ENCODE measurements around the gene NEK6. TPM values are rescaled to one million over a fixed set of nuclear protein-coding genes. Genes with fewer than 3 reads are reported as not detected.
A peak's percentile ranks its signal among the peaks of the same experiment; 100 is the strongest.

NEK6 gene
- total and polyA plus RNA-seq, 12 donors = 4.0 to 27.2 (median 15.1) TPM

DNA sequence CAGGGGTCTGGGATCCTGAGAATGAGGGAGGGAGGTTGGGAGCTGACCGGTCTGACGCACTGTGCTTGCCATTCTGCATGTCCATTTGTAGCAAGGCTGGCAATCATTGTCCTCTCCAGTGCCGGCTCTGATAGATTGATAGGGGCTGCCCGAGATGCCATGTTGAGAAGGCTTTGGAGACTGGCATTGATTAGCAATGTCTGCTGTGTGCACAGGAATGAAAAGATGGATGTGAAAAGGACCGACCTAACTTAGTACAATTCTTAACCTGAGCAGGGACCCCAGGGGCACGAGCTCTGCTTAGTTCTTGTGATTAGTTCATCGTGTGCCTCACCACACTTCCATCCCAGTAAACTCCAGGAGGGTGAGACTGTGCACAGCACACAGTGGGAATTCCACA lies 17.0 kb downstream of the NEK6 start:
- Histone ChIP-seq H3K27me3 (no peaks in the 10 kb centered on the region), H3K27ac (no peak overlapping the region), H3K4me3 (no peak overlapping the region), H3K9me3 (replicated peaks in 1 of 3) (no peaks in the 10 kb centered on the region), H3K36me3 (replicated peaks in 1 of 2) (no peaks in the 10 kb centered on the region), H3K4me1 (replicated peaks in 1 of 2) (peaks cover 6 to 19% of the 10 kb centered on the region in 2 donors)
- WGBS, 4 donors = 89 to 94% (median 90%) methylated on average over 7 of the region's 7 CpGs
- intact Hi-C loops (cut with DNase I) = no loop called here
- DNase-seq = no peak
- TF ChIP-seq, protein P1, sequence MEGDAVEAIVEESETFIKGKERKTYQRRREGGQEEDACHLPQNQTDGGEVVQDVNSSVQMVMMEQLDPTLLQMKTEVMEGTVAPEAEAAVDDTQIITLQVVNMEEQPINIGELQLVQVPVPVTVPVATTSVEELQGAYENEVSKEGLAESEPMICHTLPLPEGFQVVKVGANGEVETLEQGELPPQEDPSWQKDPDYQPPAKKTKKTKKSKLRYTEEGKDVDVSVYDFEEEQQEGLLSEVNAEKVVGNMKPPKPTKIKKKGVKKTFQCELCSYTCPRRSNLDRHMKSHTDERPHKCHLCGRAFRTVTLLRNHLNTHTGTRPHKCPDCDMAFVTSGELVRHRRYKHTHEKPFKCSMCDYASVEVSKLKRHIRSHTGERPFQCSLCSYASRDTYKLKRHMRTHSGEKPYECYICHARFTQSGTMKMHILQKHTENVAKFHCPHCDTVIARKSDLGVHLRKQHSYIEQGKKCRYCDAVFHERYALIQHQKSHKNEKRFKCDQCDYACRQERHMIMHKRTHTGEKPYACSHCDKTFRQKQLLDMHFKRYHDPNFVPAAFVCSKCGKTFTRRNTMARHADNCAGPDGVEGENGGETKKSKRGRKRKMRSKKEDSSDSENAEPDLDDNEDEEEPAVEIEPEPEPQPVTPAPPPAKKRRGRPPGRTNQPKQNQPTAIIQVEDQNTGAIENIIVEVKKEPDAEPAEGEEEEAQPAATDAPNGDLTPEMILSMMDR (IDR thresholded peaks at IDR 0.05) = no peak
- no peak for TF ChIP-seq POLR2A (IDR thresholded peaks at IDR 0.05)

DNA sequence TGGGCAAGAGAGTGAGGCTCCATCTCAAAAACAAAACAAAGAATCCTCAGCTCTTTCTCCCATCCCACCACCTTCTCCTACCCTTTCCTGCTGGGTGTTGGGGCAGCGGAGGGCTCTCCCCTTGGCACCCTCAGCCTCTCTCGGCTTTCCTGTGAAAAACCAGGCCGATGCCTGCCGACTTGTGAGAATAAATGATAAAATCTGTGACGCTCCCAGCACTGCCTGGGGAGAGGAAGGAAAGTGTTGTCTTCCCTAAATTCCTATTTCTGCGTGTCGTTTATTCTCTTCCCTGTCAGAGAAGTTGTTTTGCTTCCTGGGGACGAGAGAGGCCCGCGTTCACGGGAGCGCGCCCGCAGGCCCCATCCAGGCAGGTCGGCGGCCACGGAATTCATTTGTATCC lies 19.7 kb downstream of the NEK6 start:
- Histone ChIP-seq H3K27me3 (no peaks in the 10 kb centered on the region), H3K27ac (no peak overlapping the region), H3K4me3 (no peak overlapping the region), H3K4me1 (replicated peaks in 1 of 2) (peaks cover 21 to 32% of the 10 kb centered on the region in 2 donors), H3K36me3 (replicated peaks in 1 of 2) (no peaks in the 10 kb centered on the region), H3K9me3 (replicated peaks in 1 of 3) (no peaks in the 10 kb centered on the region)
- TF ChIP-seq, protein P1 (IDR thresholded peaks at IDR 0.05) = no peak
- no peak for TF ChIP-seq POLR2A (IDR thresholded peaks at IDR 0.05)
- no peak for DNase-seq
- 65 to 84% (median 75%) methylated on average over 14 to 17 of the region's 17 CpGs for WGBS, 4 donors
- intact Hi-C loops (cut with DNase I) = no loop called here

DNA sequence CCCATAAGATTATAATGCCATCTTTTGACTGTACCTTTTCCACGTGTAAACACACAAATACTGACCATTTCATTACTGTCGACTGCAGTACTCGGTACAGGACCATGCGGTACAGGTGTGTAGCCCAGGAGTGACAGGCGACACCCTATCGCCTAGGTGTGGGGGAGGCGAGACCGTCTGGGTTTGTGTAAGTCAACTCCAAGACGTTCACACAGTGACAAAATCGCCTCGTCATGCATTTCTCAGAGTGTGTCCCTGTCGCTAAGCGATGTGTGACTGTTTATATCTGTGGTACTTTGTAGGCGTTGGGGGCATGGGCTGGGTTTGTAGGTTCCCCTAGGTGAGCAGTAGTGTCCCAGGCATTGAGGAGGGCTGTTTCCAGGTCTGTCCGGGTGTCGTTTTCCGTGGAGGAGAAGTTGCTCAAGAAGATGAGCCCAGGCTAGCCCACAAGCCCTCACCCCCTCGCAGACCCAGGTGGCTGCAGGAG lies 20.3 kb downstream of the NEK6 start:
- no peaks in the 10 kb centered on the region for H3K9me3 ChIP-seq (replicated peaks in 1 of 3)
- no peak for DNase-seq
- no peak overlapping the region for H3K4me3 ChIP-seq
- H3K27ac ChIP-seq = no peak overlapping the region
- H3K27me3 ChIP-seq = no peaks in the 10 kb centered on the region
- no peaks in the 10 kb centered on the region for H3K36me3 ChIP-seq (replicated peaks in 1 of 2)
- H3K4me1 ChIP-seq (replicated peaks in 1 of 2) = peaks cover 24 to 39% of the 10 kb centered on the region in 2 donors
- intact Hi-C loops (cut with DNase I) = no loop called here
- 80 to 89% (median 84%) methylated on average over 15 to 18 of the region's 18 CpGs for WGBS, 4 donors
- TF ChIP-seq POLR2A (IDR thresholded peaks at IDR 0.05) = no peak
- TF ChIP-seq, protein P1 (IDR thresholded peaks at IDR 0.05) = no peak

DNA sequence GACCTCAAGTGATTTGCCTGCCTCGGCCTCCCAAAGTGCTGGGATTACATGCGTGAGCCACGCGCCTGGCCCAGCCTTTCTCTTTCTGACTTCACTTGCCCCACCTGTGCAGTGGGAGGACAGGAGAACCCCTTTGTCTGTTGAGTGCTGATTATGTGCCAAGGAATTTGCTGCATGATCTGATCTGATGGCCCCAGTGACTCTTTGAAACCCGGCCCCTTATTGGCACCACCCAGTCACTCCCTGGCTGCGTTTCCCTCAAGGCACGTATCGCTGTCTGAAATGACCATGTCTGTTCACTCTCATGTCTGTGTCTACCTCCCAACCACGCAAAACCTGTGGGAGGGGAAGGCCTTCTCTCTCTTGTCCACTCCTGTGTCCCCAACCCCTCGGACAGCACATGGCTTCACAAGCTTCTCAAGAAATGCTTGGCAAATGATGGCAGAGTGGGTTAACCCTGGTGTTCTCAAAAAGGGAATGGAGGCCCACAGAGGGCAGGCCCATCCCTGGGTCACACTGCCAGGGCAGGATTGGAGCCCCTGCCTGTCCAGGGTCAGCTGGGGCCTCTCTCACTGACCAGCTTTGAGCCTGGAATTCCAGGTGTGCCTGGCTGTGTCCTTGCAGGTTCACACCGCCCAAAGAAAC lies 21.9 kb downstream of the NEK6 start:
- no peaks in the 10 kb centered on the region for H3K36me3 ChIP-seq (replicated peaks in 1 of 2)
- no peaks in the 10 kb centered on the region for H3K9me3 ChIP-seq (replicated peaks in 1 of 3)
- H3K4me3 ChIP-seq = no peak overlapping the region
- H3K27ac ChIP-seq = peak overlapping the region in 3 of 5 donors; percentile 19 to 77 (median 69)
- no peaks in the 10 kb centered on the region for H3K27me3 ChIP-seq
- WGBS, 4 donors = 77 to 90% (median 82%) methylated on average over 10 to 11 of the region's 11 CpGs
- H3K4me1 ChIP-seq (replicated peaks in 1 of 2) = peaks cover 24 to 43% of the 10 kb centered on the region in 2 donors
- intact Hi-C loops (cut with DNase I) = no loop called here
- TF ChIP-seq POLR2A (IDR thresholded peaks at IDR 0.05) = no peak
- TF ChIP-seq, protein P1 (IDR thresholded peaks at IDR 0.05) = no peak
- no peak for DNase-seq

Measured in adrenal gland (tissue), 12 donors.